Mucosa of descending colon (tissue), 3 donors: ENCODE measurements around the gene RUNX1. TPM values are rescaled to one million over a fixed set of nuclear protein-coding genes. Genes with fewer than 3 reads are reported as not detected.

Source experiments
- ATAC-seq: fragments of 200-7000 bp; cut with Tn5 transposase; one replicate; pipeline ENCODE4 v1.9.1; 2020; ENCODE audit warnings: mild to moderate bottlenecking, moderate library complexity
- DNase-seq, 3 donors: peaks; one replicate each; pipeline ENCODE4 v3.0.0-alpha.2; 2020
- H3K36me3 ChIP-seq: fragments of 200-600 bp; one replicate; pipeline ENCODE4 v1.8.0; 2021; ENCODE audit warnings: low read depth, mild to moderate bottlenecking
- H3K4me1 ChIP-seq: fragments of 200-600 bp; one replicate; pipeline ENCODE4 v1.8.0; 2021; ENCODE audit warnings: low read depth, mild to moderate bottlenecking
- H3K4me3 ChIP-seq: fragments of 200-600 bp; one replicate; pipeline ENCODE4 v1.8.0; 2021; ENCODE audit warnings: mild to moderate bottlenecking
- H3K9me3 ChIP-seq: fragments of 200-600 bp; one replicate; pipeline ENCODE4 v1.8.0; 2021; ENCODE audit warnings: mild to moderate bottlenecking
- CTCF ChIP-seq: fragments of 200-600 bp; IDR thresholded peaks from one replicate; pipeline ENCODE4 v1.8.0; 2022; ENCODE audit warnings: antibody characterized with exemption, mild to moderate bottlenecking
- intact Hi-C, 2 donors: fragments of 100-400 bp; cut with DNase I in 1 of 2; cut with micrococcal nuclease in 1 of 2; formaldehyde crosslinking; loops; one replicate each; pipeline versions ENCODE4 v1.11.0 to v1.11.1; 2022; cut with DNase I, micrococcal nuclease
- total RNA-seq, 3 donors: library from RNA; stranded (reverse); fragmentation: NEBNext Ultra II Directional in 2 of 3; extraction: Animal tissue kit (Norgen Biotek cat#: 25700) in 2 of 3; gene quantifications; one replicate each; pipeline versions ENCODE4 v1.2.1 to v1.2.4, GENCODE V29; 2021 to 2023
- donor health status: DM: no; HTN: no; CAD: no; lungs with moderate emphysema.
- donor health status: DM: no; HTN: no; CAD: no.
- donor health status: DM: no; HTN: yes; CAD: no.

The RUNX1 gene
- total RNA-seq, 3 donors from 2014 or later, result 16.5 to 29.4 (median 24.0) TPM

GRCh38 chr21:35072557-35072956 is 23.5 kb upstream of the RUNX1 start:
- no peak for ATAC-seq
- intact Hi-C loops, result no loop called here
- TF ChIP-seq CTCF, result no peak
- no peaks in the 10 kb centered on the region for H3K4me1 ChIP-seq
- no peaks in the 10 kb centered on the region for H3K9me3 ChIP-seq
- H3K36me3 ChIP-seq, result no peaks in the 10 kb centered on the region
- no peak for DNase-seq
- no peak overlapping the region for H3K4me3 ChIP-seq

- Histone ChIP-seq H3K36me3 (no peaks in the 10 kb centered on the region), H3K4me1 (no peaks in the 10 kb centered on the region), H3K4me3 (no peak overlapping the region), H3K9me3 (no peaks in the 10 kb centered on the region)
- TF ChIP-seq CTCF, result no peak
- ATAC-seq, result no peak
- intact Hi-C loops, result no loop called here
- DNase-seq, result no peak
Measured at GRCh38 chr21:35071347-35071746, 22.2 kb upstream of the RUNX1 start.

- no peak for DNase-seq
- Histone ChIP-seq H3K4me1 (no peaks in the 10 kb centered on the region), H3K4me3 (no peak overlapping the region), H3K9me3 (no peaks in the 10 kb centered on the region), H3K36me3 (no peaks in the 10 kb centered on the region)
- TF ChIP-seq CTCF, result no peak
- intact Hi-C loops, result no loop called here
- ATAC-seq, result no peak
Measured at GRCh38 chr21:35070436-35070835, 21.3 kb upstream of the RUNX1 start.

GRCh38 chr21:35066824-35067223 is 17.7 kb upstream of the RUNX1 start:
- Histone ChIP-seq H3K4me3 (no peak overlapping the region), H3K9me3 (no peaks in the 10 kb centered on the region), H3K36me3 (no peaks in the 10 kb centered on the region), H3K4me1 (no peaks in the 10 kb centered on the region)
- ATAC-seq, result no peak
- DNase-seq, result no peak
- intact Hi-C loops, result no loop called here
- no peak for TF ChIP-seq CTCF

- H3K4me3 ChIP-seq, result no peak overlapping the region
- no peaks in the 10 kb centered on the region for H3K36me3 ChIP-seq
- no peaks in the 10 kb centered on the region for H3K9me3 ChIP-seq
- H3K4me1 ChIP-seq, result no peaks in the 10 kb centered on the region
- no peak for TF ChIP-seq CTCF
- ATAC-seq (peak; percentile 79), DNase-seq (no peak)
- intact Hi-C loops, result no loop called here
Measured at GRCh38 chr21:35063428-35064172, 14.5 kb upstream of the RUNX1 start.
